DOHH2 (cell line): ENCODE data around the gene EGF.

ENCODE experiments used
- H3F3A ChIP-seq: fragments of 200-600 bp; sonication (generic), shearing (Covaris generic); 2 replicates; pipeline ENCODE4 v1.6.0; 2016; ENCODE audit warnings: antibody characterized with exemption, mild to moderate bottlenecking; ENCODE audit not compliant: control insufficient read depth, insufficient read depth
- H3K27ac ChIP-seq: fragments of 200-600 bp; sonication (generic); 2 replicates; pipeline ENCODE4 v1.5.1; 2014; ENCODE audit warnings: low read depth, mild to moderate bottlenecking, low read length, moderate library complexity
- H3K27me3 ChIP-seq: fragments of 200-600 bp; sonication (generic); 2 replicates; pipeline ENCODE4 v1.6.1; 2014; ENCODE audit warnings: mild to moderate bottlenecking, low read length, mixed read lengths; ENCODE audit not compliant: control insufficient read depth
- H3K36me3 ChIP-seq: fragments of 200-600 bp; sonication (generic); 2 replicates; pipeline ENCODE4 v1.6.1; 2014; ENCODE audit warnings: mild to moderate bottlenecking, low read length, moderate library complexity, mixed read lengths; ENCODE audit not compliant: control insufficient read depth
- H3K4me1 ChIP-seq: fragments of 200-600 bp; sonication (generic); 2 replicates; pipeline ENCODE4 v1.6.1; 2014; ENCODE audit warnings: mild to moderate bottlenecking, low read length, mixed read lengths; ENCODE audit not compliant: control insufficient read depth
- H3K4me2 ChIP-seq: fragments of 200-600 bp; sonication (generic); 2 replicates; pipeline ENCODE4 v1.6.0; 2014; ENCODE audit warnings: mild to moderate bottlenecking, low read length, moderate library complexity
- H3K4me3 ChIP-seq: fragments of 200-600 bp; sonication (generic); 2 replicates; pipeline ENCODE4 v1.5.1; 2014; ENCODE audit warnings: mild to moderate bottlenecking, low read length, mixed read lengths
- H3K79me2 ChIP-seq: fragments of 200-600 bp; sonication (generic); 2 replicates; pipeline ENCODE4 v1.6.1; 2014; ENCODE audit warnings: mild to moderate bottlenecking, low read length, mixed read lengths; ENCODE audit not compliant: control insufficient read depth
- H3K9me2 ChIP-seq: fragments of 200-600 bp; sonication (generic); replicated peaks from 2 replicates; pipeline ENCODE4 v1.6.1; 2014; ENCODE audit warnings: mild to moderate bottlenecking, low read length, mixed read lengths; ENCODE audit not compliant: control insufficient read depth
- H3K9me3 ChIP-seq: fragments of 200-600 bp; sonication (generic); 2 replicates; pipeline ENCODE4 v1.6.1; 2014; ENCODE audit warnings: antibody characterized with exemption, low read length, mixed read lengths; ENCODE audit not compliant: control insufficient read depth, insufficient read depth
- H4K20me1 ChIP-seq: fragments of 200-600 bp; sonication (generic); 2 replicates; pipeline ENCODE4 v1.6.0; 2014; ENCODE audit warnings: low read depth, mild to moderate bottlenecking, antibody characterized with exemption, low read length, moderate library complexity; ENCODE audit not compliant: control insufficient read depth, insufficient read depth
- CTCF ChIP-seq: fragments of 200-600 bp; sonication (generic); IDR thresholded peaks from one replicate; pipeline ENCODE4 v1.5.1; 2014; ENCODE audit warnings: antibody characterized with exemption, mild to moderate bottlenecking, low read depth, low read length; ENCODE audit not compliant: poor library complexity, severe bottlenecking
- EZH2phosphoT487 ChIP-seq: fragments of 200-600 bp; sonication (generic); IDR thresholded peaks from 2 replicates; pipeline ENCODE4 v1.6.1; 2017; ENCODE audit warnings: borderline replicate concordance, mild to moderate bottlenecking, antibody characterized with exemption, low read length, moderate library complexity, mixed read lengths

Gene EGF

GRCh38 chr4:109955146-109955545, 42.5 kb downstream of the EGF start:
- H3K27ac ChIP-seq, result no peak overlapping the region
- H3K4me2 ChIP-seq, result no peak overlapping the region
- peaks cover 12% of the 10 kb centered on the region for H3K4me1 ChIP-seq
- H3K36me3 ChIP-seq, result no peaks in the 10 kb centered on the region
- no peaks in the 10 kb centered on the region for H3K27me3 ChIP-seq
- no peaks in the 10 kb centered on the region for H3K79me2 ChIP-seq
- no peak for TF ChIP-seq CTCF
- TF ChIP-seq EZH2phosphoT487, result no peak
- no peaks in the 10 kb centered on the region for H3K9me2 ChIP-seq
- no peak overlapping the region for H3K4me3 ChIP-seq
- H4K20me1 ChIP-seq, result no peaks in the 10 kb centered on the region
- H3K9me3 ChIP-seq, result no peaks in the 10 kb centered on the region
- no peaks in the 10 kb centered on the region for H3F3A ChIP-seq

GRCh38 chr4:109957227-109957626, 44.5 kb downstream of the EGF start:
- H3K27ac ChIP-seq, result no peak overlapping the region
- no peak overlapping the region for H3K4me2 ChIP-seq
- no peaks in the 10 kb centered on the region for H3K36me3 ChIP-seq
- no peaks in the 10 kb centered on the region for H3K9me3 ChIP-seq
- H4K20me1 ChIP-seq, result no peaks in the 10 kb centered on the region
- H3K4me1 ChIP-seq, result peaks cover 12% of the 10 kb centered on the region
- TF ChIP-seq EZH2phosphoT487, result no peak
- TF ChIP-seq CTCF, result no peak
- H3K79me2 ChIP-seq, result no peaks in the 10 kb centered on the region
- H3K4me3 ChIP-seq, result no peak overlapping the region
- no peaks in the 10 kb centered on the region for H3F3A ChIP-seq
- H3K27me3 ChIP-seq, result no peaks in the 10 kb centered on the region
- no peaks in the 10 kb centered on the region for H3K9me2 ChIP-seq

GRCh38 chr4:109959195-109959594, 46.5 kb downstream of the EGF start:
- Histone ChIP-seq H3K27ac (peak overlapping the region; percentile 28; the same call in 1 of the 2 replicates), H3F3A (no peaks in the 10 kb centered on the region), H3K4me3 (peak overlapping the region; percentile 38), H4K20me1 (no peaks in the 10 kb centered on the region), H3K9me2 (no peaks in the 10 kb centered on the region), H3K27me3 (no peaks in the 10 kb centered on the region), H3K4me2 (peak overlapping the region; percentile 53), H3K36me3 (no peaks in the 10 kb centered on the region), H3K9me3 (no peaks in the 10 kb centered on the region), H3K79me2 (no peaks in the 10 kb centered on the region), H3K4me1 (peaks cover 12% of the 10 kb centered on the region)
- no peak for TF ChIP-seq CTCF
- no peak for TF ChIP-seq EZH2phosphoT487

GRCh38 chr4:109962401-109962800, 49.7 kb downstream of the EGF start:
- H3K4me2 ChIP-seq, result no peak overlapping the region
- TF ChIP-seq CTCF (no peak), EZH2phosphoT487 (no peak)
- peaks cover 12% of the 10 kb centered on the region for H3K4me1 ChIP-seq
- no peak overlapping the region for H3K27ac ChIP-seq
- H3K9me3 ChIP-seq, result no peaks in the 10 kb centered on the region
- H3K27me3 ChIP-seq, result no peaks in the 10 kb centered on the region
- H3K4me3 ChIP-seq, result no peak overlapping the region
- no peaks in the 10 kb centered on the region for H4K20me1 ChIP-seq
- no peaks in the 10 kb centered on the region for H3K36me3 ChIP-seq
- H3K79me2 ChIP-seq, result no peaks in the 10 kb centered on the region
- H3K9me2 ChIP-seq, result no peaks in the 10 kb centered on the region
- no peaks in the 10 kb centered on the region for H3F3A ChIP-seq
